Muscle layer of duodenum (tissue), 2 donors: ENCODE measurements around the gene RBM34.
"Not testable (repeated sequence)": the region's sequence is repeated elsewhere in the genome, so short reads cannot be mapped to it uniquely, and the experiment has no call there.

ENCODE experiments used
- H3K27ac ChIP-seq: one replicate; pipeline ENCODE4 v1.7.0; 2013; ENCODE audit warnings: mild to moderate bottlenecking, low read length
- H3K27me3 ChIP-seq: one replicate; pipeline ENCODE4 v1.7.0; 2013; ENCODE audit warnings: low read depth, mild to moderate bottlenecking, control low read depth, low read length
- H3K36me3 ChIP-seq, 2 donors: one replicate each; pipeline ENCODE4 v1.7.0; 2013; ENCODE audit warnings: low read length in 2 of 2, control low read depth in 1 of 2, mild to moderate bottlenecking in 1 of 2; ENCODE audit not compliant: insufficient read depth in 2 of 2, control insufficient read depth in 1 of 2
- H3K4me1 ChIP-seq, 2 donors: one replicate each; pipeline ENCODE4 v1.7.0; 2013; ENCODE audit warnings: low read length in 2 of 2, mild to moderate bottlenecking in 2 of 2, control low read depth in 1 of 2, moderate library complexity in 1 of 2; ENCODE audit not compliant: insufficient read depth in 2 of 2, control insufficient read depth in 1 of 2
- H3K4me3 ChIP-seq, 2 donors: one replicate each; pipeline ENCODE4 v1.7.0; 2013; ENCODE audit warnings: low read length in 2 of 2, low read depth in 1 of 2, mild to moderate bottlenecking in 1 of 2
- H3K9me3 ChIP-seq, 2 donors: one replicate each; pipeline ENCODE4 v1.7.0; 2013; ENCODE audit warnings: low read length in 2 of 2, control low read depth in 1 of 2, mild to moderate bottlenecking in 1 of 2; ENCODE audit not compliant: control insufficient read depth in 1 of 2
- donor health status: healthy.

The RBM34 gene

GRCh38 chr1:235180916-235181460 lies 19.9 kb upstream of the RBM34 start:
- H3K36me3 ChIP-seq: peaks cover 29 to 31% of the 10 kb centered on the region in 2 donors
- H3K4me1 ChIP-seq: no peaks in the 10 kb centered on the region
- no peaks in the 10 kb centered on the region for H3K27me3 ChIP-seq
- no peak overlapping the region for H3K27ac ChIP-seq
- no peaks in the 10 kb centered on the region for H3K9me3 ChIP-seq
- no peak overlapping the region for H3K4me3 ChIP-seq

DNA sequence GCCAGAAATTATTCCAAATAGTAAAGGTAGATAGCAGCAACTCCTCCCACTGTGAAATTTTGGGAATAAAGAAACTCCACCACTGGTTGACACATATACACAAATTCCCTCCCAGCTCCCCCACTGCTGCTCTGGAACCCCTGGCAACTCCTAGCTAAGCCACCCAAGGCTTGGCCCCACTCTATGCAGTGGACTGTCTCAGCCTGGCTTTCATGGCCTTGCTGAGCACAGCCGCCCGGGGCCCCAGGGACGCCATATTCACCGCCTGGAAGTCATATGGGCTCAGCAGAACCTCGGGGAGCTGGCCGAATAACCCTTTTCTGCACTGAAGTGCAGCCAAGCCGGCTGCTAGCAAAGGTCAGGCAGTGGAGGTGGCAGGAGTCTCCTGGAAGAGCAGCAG lies 15.4 kb upstream of the RBM34 start:
- no peak overlapping the region for H3K4me3 ChIP-seq
- H3K36me3 ChIP-seq: peaks cover 34 to 38% of the 10 kb centered on the region in 2 donors
- no peaks in the 10 kb centered on the region for H3K27me3 ChIP-seq
- no peaks in the 10 kb centered on the region for H3K9me3 ChIP-seq
- H3K4me1 ChIP-seq: no peaks in the 10 kb centered on the region
- no peak overlapping the region for H3K27ac ChIP-seq

- no peaks in the 10 kb centered on the region for H3K27me3 ChIP-seq
- H3K4me3 ChIP-seq: no peak overlapping the region
- H3K4me1 ChIP-seq: no peaks in the 10 kb centered on the region
- peaks cover 39 to 42% of the 10 kb centered on the region in 2 donors for H3K36me3 ChIP-seq
- no peaks in the 10 kb centered on the region for H3K9me3 ChIP-seq
- no peak overlapping the region for H3K27ac ChIP-seq
These were observed 8.9 kb upstream of the RBM34 start for GRCh38 chr1:235169986-235170385.

DNA sequence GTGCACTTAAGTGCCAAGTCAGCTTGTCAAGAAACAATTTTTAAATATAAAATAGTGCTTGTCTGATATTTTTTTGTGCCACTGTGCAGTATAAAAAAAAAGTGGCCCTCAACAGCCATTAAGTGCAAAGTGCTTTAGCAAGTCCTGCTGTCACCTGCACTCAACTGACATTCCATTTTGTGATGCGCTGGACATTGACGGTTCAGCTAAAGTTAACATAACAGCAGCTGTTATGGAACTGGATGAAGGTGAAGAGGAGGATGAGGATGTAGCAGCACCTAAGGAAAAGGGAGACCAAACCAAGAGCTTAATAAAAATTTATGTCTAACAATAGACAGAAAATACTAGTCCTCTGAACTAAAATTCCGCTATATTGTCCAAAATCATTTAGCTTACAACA lies 7.3 kb upstream of the RBM34 start:
- Histone ChIP-seq H3K27ac (no peak overlapping the region), H3K4me3 (no peak overlapping the region), H3K27me3 (no peaks in the 10 kb centered on the region), H3K9me3 (no peaks in the 10 kb centered on the region), H3K4me1 (no peaks in the 10 kb centered on the region), H3K36me3 (peaks cover 27 to 36% of the 10 kb centered on the region in 2 donors)

- Histone ChIP-seq H3K36me3 (peaks cover 9 to 18% of the 10 kb centered on the region in 2 donors), H3K4me1 (peaks cover 8 to 18% of the 10 kb centered on the region in 2 donors), H3K9me3 (no peaks in the 10 kb centered on the region), H3K27ac (peak overlapping the region; percentile 96), H3K4me3 (peak overlapping the region; percentile 82 to 99), H3K27me3 (no peaks in the 10 kb centered on the region)
These were observed 756 bp upstream of the RBM34 start for GRCh38 chr1:235161685-235162327.

GRCh38 chr1:235160383-235160956 lies 580 bp downstream of the RBM34 start:
- Histone ChIP-seq H3K27me3 (no peaks in the 10 kb centered on the region), H3K4me3 (peak overlapping the region; percentile 82 to 99), H3K36me3 (peaks cover 15 to 26% of the 10 kb centered on the region in 2 donors), H3K9me3 (no peaks in the 10 kb centered on the region), H3K27ac (peak overlapping the region; percentile 96), H3K4me1 (peaks cover 8 to 18% of the 10 kb centered on the region in 2 donors)

- H3K4me3 ChIP-seq: peak overlapping the region; percentile 82 to 99
- H3K4me1 ChIP-seq: peaks cover 8 to 18% of the 10 kb centered on the region in 2 donors
- H3K27me3 ChIP-seq, H3K27ac ChIP-seq, H3K9me3 ChIP-seq: not testable (repeated sequence)
- H3K36me3 ChIP-seq: peaks cover 15 to 31% of the 10 kb centered on the region in 2 donors
These were observed 1.1 kb downstream of the RBM34 start for GRCh38 chr1:235159930-235160329.

GRCh38 chr1:235159284-235159683 lies 1.8 kb downstream of the RBM34 start:
- peaks cover 21 to 38% of the 10 kb centered on the region in 2 donors for H3K36me3 ChIP-seq
- H3K9me3 ChIP-seq, H3K4me3 ChIP-seq, H3K27me3 ChIP-seq, H3K27ac ChIP-seq: not testable (repeated sequence)
- peaks cover 8 to 18% of the 10 kb centered on the region in 2 donors for H3K4me1 ChIP-seq

DNA sequence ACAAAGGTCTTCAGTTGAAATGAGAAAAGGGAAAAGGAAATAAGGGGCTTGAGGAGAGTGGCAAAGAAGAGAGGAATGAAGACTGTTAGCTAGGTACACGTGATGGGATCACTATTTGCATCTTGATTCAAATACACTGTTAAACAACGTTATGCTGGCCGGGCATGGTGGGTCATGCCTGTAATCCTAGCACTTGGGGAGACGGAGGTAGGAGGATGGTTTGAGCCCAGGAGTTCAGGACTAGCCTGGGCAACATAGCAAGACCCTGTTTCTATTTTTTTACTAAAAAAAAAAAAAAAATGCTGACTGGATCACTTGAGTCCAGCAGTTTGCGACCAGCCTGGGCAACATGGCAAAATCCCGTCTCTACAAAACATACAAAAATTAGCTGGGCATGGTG lies 2.4 kb downstream of the RBM34 start:
- peaks cover 23 to 43% of the 10 kb centered on the region in 2 donors for H3K36me3 ChIP-seq
- no peaks in the 10 kb centered on the region for H3K27me3 ChIP-seq
- peaks cover 8 to 18% of the 10 kb centered on the region in 2 donors for H3K4me1 ChIP-seq
- H3K27ac ChIP-seq: no peak overlapping the region
- H3K9me3 ChIP-seq: no peaks in the 10 kb centered on the region
- no peak overlapping the region for H3K4me3 ChIP-seq

DNA sequence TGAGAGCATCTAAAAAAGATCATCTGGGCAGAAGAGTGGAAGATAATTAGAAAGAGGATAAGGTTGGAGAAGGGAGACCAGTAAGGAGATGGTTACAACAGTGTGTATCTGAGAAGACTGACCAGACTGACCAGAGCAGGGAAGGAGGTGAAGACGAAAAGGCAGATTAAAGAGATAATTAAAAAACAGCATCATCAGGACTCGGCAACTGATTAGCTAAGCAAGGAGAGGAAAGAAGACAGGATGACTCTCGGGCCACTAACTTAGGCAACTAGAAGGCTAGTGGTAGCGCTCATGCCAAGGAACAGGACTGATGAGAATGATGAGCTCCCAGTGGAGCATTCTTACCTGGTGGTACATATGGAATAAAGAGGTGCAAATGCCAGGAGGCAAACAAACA lies 3.9 kb downstream of the RBM34 start:
- H3K36me3 ChIP-seq: peaks cover 30 to 53% of the 10 kb centered on the region in 2 donors
- H3K27me3 ChIP-seq: no peaks in the 10 kb centered on the region
- H3K4me1 ChIP-seq: peaks cover 8 to 18% of the 10 kb centered on the region in 2 donors
- H3K4me3 ChIP-seq: peak overlapping the region in 1 of 2 donors; percentile 1
- H3K27ac ChIP-seq: no peak overlapping the region
- H3K9me3 ChIP-seq: no peaks in the 10 kb centered on the region

GRCh38 chr1:235156740-235157139 lies 4.3 kb downstream of the RBM34 start:
- Histone ChIP-seq H3K27ac (no peak overlapping the region), H3K4me3 (peak overlapping the region in 1 of 2 donors; percentile 1), H3K9me3 (no peaks in the 10 kb centered on the region), H3K36me3 (peaks cover 31 to 53% of the 10 kb centered on the region in 2 donors), H3K4me1 (peaks cover 8 to 16% of the 10 kb centered on the region in 2 donors), H3K27me3 (no peaks in the 10 kb centered on the region)
